PC-3 (cell line): ENCODE results near the gene CRADD. TPM values are rescaled to one million over a fixed set of nuclear protein-coding genes. Genes with fewer than 3 reads are reported as not detected.

Experiments used
- ATAC-seq: fragments of 200-7000 bp; cut with Tn5 transposase; 2 replicates; pipeline ENCODE4 v1.9.1; 2020; ENCODE audit warnings: mild to moderate bottlenecking, moderate library complexity
- BruUV-seq: library from RNA; stranded (reverse); fragments of 400-500 nt; replicated peaks from 2 replicates; lab custom pipeline; 2021; lab: Mats Ljungman, UMichigan
- CTCF ChIA-PET: fragments of 300-600 bp; sonication (Branson Sonifier 250); formaldehyde crosslinking; loops from one replicate; lab custom pipeline; 2022; ENCODE audit warnings: antibody characterized with exemption; lab: Charles Lee
- POLR2A ChIA-PET: fragments of 300-600 bp; sonication (Branson Sonifier 250); formaldehyde crosslinking; loops from one replicate; lab custom pipeline; 2022; ENCODE audit warnings: antibody characterized with exemption; ENCODE audit not compliant: unreplicated experiment; lab: Charles Lee
- DNase-seq: peaks from one replicate; pipeline ENCODE4 v3.0.0-alpha.2; 2015
- H2AFZ ChIP-seq: fragments of 300-600 bp; sonication (generic); 2 replicates; pipeline ENCODE4 v1.6.0; 2016; ENCODE audit warnings: antibody characterized with exemption, low read length
- H3F3A ChIP-seq: fragments of 300-600 bp; sonication (generic); one replicate; pipeline ENCODE4 v1.6.0; 2017; ENCODE audit warnings: antibody characterized with exemption, low read length, control low read depth, mild to moderate bottlenecking; ENCODE audit not compliant: unreplicated experiment
- H3K27ac ChIP-seq: fragments of 300-600 bp; sonication (generic); 2 replicates; pipeline ENCODE4 v1.5.1; 2016; ENCODE audit warnings: mild to moderate bottlenecking, low read length
- H3K27me3 ChIP-seq: fragments of 300-600 bp; sonication (generic); 2 replicates; pipeline ENCODE4 v1.6.1; 2016; ENCODE audit warnings: low read length, mixed read lengths
- H3K36me3 ChIP-seq: fragments of 300-600 bp; sonication (generic); 2 replicates; pipeline ENCODE4 v1.6.1; 2016; ENCODE audit warnings: low read depth, mixed run types, low read length, mixed read lengths
- H3K4me1 ChIP-seq: fragments of 300-600 bp; sonication (generic); 2 replicates; pipeline ENCODE4 v1.5.1; 2016; ENCODE audit warnings: low read length; ENCODE audit not compliant: insufficient read depth
- H3K4me2 ChIP-seq: fragments of 300-600 bp; sonication (generic); 2 replicates; pipeline ENCODE4 v1.6.0; 2016; ENCODE audit warnings: low read length
- H3K4me3 ChIP-seq: fragments of 300-600 bp; sonication (generic); 2 replicates; pipeline ENCODE4 v1.5.1; 2016; ENCODE audit warnings: mild to moderate bottlenecking, low read length, mixed read lengths
- H3K79me2 ChIP-seq: fragments of 300-600 bp; sonication (generic); 2 replicates; pipeline ENCODE4 v1.6.1; 2017; ENCODE audit warnings: low read length, mixed read lengths
- H3K9ac ChIP-seq: fragments of 300-600 bp; sonication (generic); 2 replicates; pipeline ENCODE4 v1.6.0; 2016; ENCODE audit warnings: mild to moderate bottlenecking, low read length
- H3K9me2 ChIP-seq: fragments of 300-600 bp; sonication (generic); replicated peaks from 2 replicates; pipeline ENCODE4 v1.6.1; 2016; ENCODE audit warnings: mixed run types, low read length, mixed read lengths
- H3K9me3 ChIP-seq: fragments of 300-600 bp; sonication (generic); 2 replicates; pipeline ENCODE4 v1.6.1; 2016; ENCODE audit warnings: low read length, mixed read lengths
- H4K20me1 ChIP-seq: fragments of 300-600 bp; sonication (generic); 2 replicates; pipeline ENCODE4 v1.6.1; 2016; ENCODE audit warnings: low read length, mixed read lengths
- EZH2 ChIP-seq: fragments of 300-600 bp; sonication (generic); IDR thresholded peaks from one replicate; pipeline ENCODE4 v1.6.1; 2017; ENCODE audit warnings: antibody characterized with exemption, mild to moderate bottlenecking, low read length; ENCODE audit not compliant: unreplicated experiment
- EZH2phosphoT487 ChIP-seq: fragments of 300-600 bp; sonication (generic); IDR thresholded peaks from 2 replicates; pipeline ENCODE4 v1.6.1; 2018; ENCODE audit warnings: mild to moderate bottlenecking, antibody characterized with exemption, low read length, borderline replicate concordance
- intact Hi-C: fragments of 100-400 bp; cut with micrococcal nuclease; formaldehyde crosslinking; loops from 2 replicates; pipeline ENCODE4 v1.9.0; 2023
- total RNA-seq: library from RNA; depleted of rRNA; stranded (reverse); fragments of >200 nt; gene quantifications from 2 replicates; pipeline ENCODE4 v1.2.3, GENCODE V29; 2014
- TF ChIP-seq, protein P1 (sequence below): fragments of 300-600 bp; sonication (generic); conservative IDR thresholded peaks from 2 replicates; pipeline ENCODE4 v1.5.1; 2017; ENCODE audit warnings: antibody characterized with exemption, low read depth, mild to moderate bottlenecking, low read length

The CRADD gene
- total RNA-seq, 1 experiment from 2014 or later = 11.4 TPM

DNA sequence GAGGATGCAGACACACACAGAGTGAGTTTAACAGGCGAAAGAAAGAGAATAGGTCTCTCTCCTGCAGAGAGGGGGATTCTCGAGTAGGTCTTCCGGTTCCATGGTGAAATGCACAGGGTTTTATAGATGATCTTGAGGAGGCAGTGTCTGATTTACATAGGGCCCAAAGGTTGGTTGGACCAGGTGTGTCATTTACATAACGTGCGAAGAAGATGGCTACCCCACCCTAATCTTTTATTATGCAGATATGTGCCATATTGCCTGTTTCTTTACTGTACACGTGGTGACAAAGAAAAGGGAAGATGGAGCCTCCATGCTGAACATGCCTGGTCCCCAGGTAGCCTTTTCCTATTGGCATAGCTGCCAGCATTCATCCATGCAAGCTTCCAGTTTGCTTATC is 219.8 kb downstream of the CRADD start:
- TF ChIP-seq EZH2phosphoT487 (no peak), EZH2 (no peak)
- TF ChIP-seq, protein P1, sequence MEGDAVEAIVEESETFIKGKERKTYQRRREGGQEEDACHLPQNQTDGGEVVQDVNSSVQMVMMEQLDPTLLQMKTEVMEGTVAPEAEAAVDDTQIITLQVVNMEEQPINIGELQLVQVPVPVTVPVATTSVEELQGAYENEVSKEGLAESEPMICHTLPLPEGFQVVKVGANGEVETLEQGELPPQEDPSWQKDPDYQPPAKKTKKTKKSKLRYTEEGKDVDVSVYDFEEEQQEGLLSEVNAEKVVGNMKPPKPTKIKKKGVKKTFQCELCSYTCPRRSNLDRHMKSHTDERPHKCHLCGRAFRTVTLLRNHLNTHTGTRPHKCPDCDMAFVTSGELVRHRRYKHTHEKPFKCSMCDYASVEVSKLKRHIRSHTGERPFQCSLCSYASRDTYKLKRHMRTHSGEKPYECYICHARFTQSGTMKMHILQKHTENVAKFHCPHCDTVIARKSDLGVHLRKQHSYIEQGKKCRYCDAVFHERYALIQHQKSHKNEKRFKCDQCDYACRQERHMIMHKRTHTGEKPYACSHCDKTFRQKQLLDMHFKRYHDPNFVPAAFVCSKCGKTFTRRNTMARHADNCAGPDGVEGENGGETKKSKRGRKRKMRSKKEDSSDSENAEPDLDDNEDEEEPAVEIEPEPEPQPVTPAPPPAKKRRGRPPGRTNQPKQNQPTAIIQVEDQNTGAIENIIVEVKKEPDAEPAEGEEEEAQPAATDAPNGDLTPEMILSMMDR = no peak
- no TSS peak for BruUV-seq
- POLR2A ChIA-PET = no interaction called here

DNA sequence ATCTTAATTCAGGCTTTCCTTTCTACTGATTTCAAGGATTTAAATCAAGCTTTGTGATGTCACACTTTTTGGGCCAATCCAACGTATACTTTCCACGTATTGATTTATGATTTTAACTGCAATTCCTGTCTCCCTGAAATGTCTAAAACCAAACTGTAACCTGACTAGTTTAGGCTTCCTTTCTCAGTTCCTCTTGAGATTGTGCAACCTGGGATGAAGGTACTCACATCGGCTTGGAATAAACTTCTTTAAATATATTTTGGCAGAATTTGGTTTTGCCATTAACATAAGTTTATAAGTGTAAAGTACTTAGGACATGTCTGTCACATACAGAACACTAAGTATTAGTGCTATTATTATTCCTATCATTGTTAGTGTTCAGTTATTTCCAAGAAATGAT is 224.6 kb downstream of the CRADD start:
- no TSS peak for BruUV-seq
- Histone ChIP-seq H2AFZ (no peak overlapping the region), H3K79me2 (no peaks in the 10 kb centered on the region), H3K4me1 (no peaks in the 10 kb centered on the region), H3K4me3 (no peak overlapping the region), H4K20me1 (no peaks in the 10 kb centered on the region), H3F3A (no peaks in the 10 kb centered on the region), H3K9me2 (no peaks in the 10 kb centered on the region), H3K36me3 (no peaks in the 10 kb centered on the region), H3K9ac (no peak overlapping the region), H3K27ac (no peak overlapping the region), H3K9me3 (no peaks in the 10 kb centered on the region), H3K27me3 (no peaks in the 10 kb centered on the region), H3K4me2 (no peak overlapping the region)
- DNase-seq (no peak), ATAC-seq (no peak)
- intact Hi-C loops = no loop called here
- no peak for TF ChIP-seq EZH2
- TF ChIP-seq EZH2phosphoT487 = no peak
- TF ChIP-seq, protein P1 = no peak
- ChIA-PET POLR2A (no interaction called here), CTCF (no interaction called here)

More for the DNA sequence above, 219.8 kb downstream of the CRADD start:
- H3K9me3 ChIP-seq = no peaks in the 10 kb centered on the region
- no peaks in the 10 kb centered on the region for H3K27me3 ChIP-seq
- no peak overlapping the region for H3K4me3 ChIP-seq
- no peak overlapping the region for H3K4me2 ChIP-seq
- H2AFZ ChIP-seq = no peak overlapping the region
- no peaks in the 10 kb centered on the region for H3K4me1 ChIP-seq
- H4K20me1 ChIP-seq = no peaks in the 10 kb centered on the region
- H3K9ac ChIP-seq = no peak overlapping the region
- no peaks in the 10 kb centered on the region for H3F3A ChIP-seq
- DNase-seq = no peak
- no peaks in the 10 kb centered on the region for H3K79me2 ChIP-seq
- H3K27ac ChIP-seq = no peak overlapping the region
- no peaks in the 10 kb centered on the region for H3K9me2 ChIP-seq
- no peaks in the 10 kb centered on the region for H3K36me3 ChIP-seq
- no peak for ATAC-seq
- intact Hi-C loops = no loop called here
- CTCF ChIA-PET = no interaction called here

DNA sequence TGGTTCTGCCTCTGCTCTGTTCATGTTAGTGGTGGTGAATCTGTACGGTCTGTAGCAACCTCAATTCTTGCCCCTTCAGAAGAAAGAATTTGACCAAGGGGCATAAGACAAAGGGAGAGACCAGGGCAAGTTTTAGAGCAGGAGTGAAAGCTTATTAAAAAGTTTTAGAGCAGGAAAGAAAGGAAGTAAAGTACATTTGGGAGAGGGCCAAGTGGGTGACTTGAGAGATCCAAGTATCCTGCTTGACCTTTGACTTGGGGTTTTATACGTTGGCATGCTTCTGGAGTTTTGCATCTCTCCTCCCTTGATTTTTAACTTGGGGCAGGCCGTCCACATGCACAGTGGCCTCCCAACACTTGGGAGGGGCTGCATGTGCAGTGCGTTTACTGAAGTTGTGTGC is 225.0 kb downstream of the CRADD start:
- no peaks in the 10 kb centered on the region for H3K27me3 ChIP-seq
- H3K9me3 ChIP-seq = no peaks in the 10 kb centered on the region
- H2AFZ ChIP-seq = no peak overlapping the region
- intact Hi-C loops = no loop called here
- ATAC-seq = no peak
- no peak overlapping the region for H3K4me3 ChIP-seq
- no peak for TF ChIP-seq EZH2phosphoT487
- TF ChIP-seq EZH2 = no peak
- TF ChIP-seq, protein P1 = no peak
- H3K79me2 ChIP-seq = no peaks in the 10 kb centered on the region
- POLR2A ChIA-PET = no interaction called here
- BruUV-seq = no TSS peak
- H3F3A ChIP-seq = no peaks in the 10 kb centered on the region
- H3K9ac ChIP-seq = no peak overlapping the region
- no peak overlapping the region for H3K27ac ChIP-seq
- no peaks in the 10 kb centered on the region for H3K4me1 ChIP-seq
- H3K4me2 ChIP-seq = no peak overlapping the region
- H3K36me3 ChIP-seq = no peaks in the 10 kb centered on the region
- DNase-seq = no peak
- CTCF ChIA-PET = no interaction called here
- no peaks in the 10 kb centered on the region for H3K9me2 ChIP-seq
- H4K20me1 ChIP-seq = no peaks in the 10 kb centered on the region
